Muscle of leg (tissue), 11 donors: ENCODE data around the gene CCDC150. TPM values are rescaled to one million over a fixed set of nuclear protein-coding genes. Genes with fewer than 3 reads are reported as not detected.
A peak's percentile ranks its signal among the peaks of the same experiment; 100 is the strongest.
"Not testable (repeated sequence)": the region's sequence is repeated elsewhere in the genome, so short reads cannot be mapped to it uniquely, and the experiment has no call there.

Experiments used
- DNase-seq: peaks from one replicate; pipeline ENCODE4 v3.0.0; 2013
- H3K27ac ChIP-seq: one replicate; pipeline ENCODE4 v1.5.1; 2013; ENCODE audit warnings: mild to moderate bottlenecking, low read length, control low read depth
- H3K27me3 ChIP-seq: one replicate; pipeline ENCODE4 v1.6.1; 2013; ENCODE audit warnings: low read length; ENCODE audit not compliant: control insufficient read depth, insufficient read depth
- H3K36me3 ChIP-seq: one replicate; pipeline ENCODE4 v1.6.1; 2013; ENCODE audit warnings: low read length; ENCODE audit not compliant: control insufficient read depth, insufficient read depth
- H3K4me1 ChIP-seq: one replicate; pipeline ENCODE4 v1.6.1; 2013; ENCODE audit warnings: low read length; ENCODE audit not compliant: control insufficient read depth, insufficient read depth
- H3K4me3 ChIP-seq: one replicate; pipeline ENCODE4 v1.5.1; 2013; ENCODE audit warnings: low read length, control low read depth
- H3K9me3 ChIP-seq: replicated peaks from 2 replicates; pipeline ENCODE4 v1.6.1; 2013; ENCODE audit warnings: low read depth, low read length; ENCODE audit not compliant: control insufficient read depth
- WGBS: methylation state at CpG from one replicate; pipeline ENCODE4 v1.1.5; 2013; ENCODE audit warnings: missing lambda C conversion rate; ENCODE audit not compliant: insufficient coverage; 5-methylcytosine and 5-hydroxymethylcytosine counted together
- polyA plus RNA-seq, 8 donors: library from polyadenylated mRNA; unstranded; fragments of 120-200 nt; gene quantifications; one replicate each; pipeline versions ENCODE4 v1.2.1 to v1.2.3, GENCODE V29; 2013; ENCODE audit warnings: inconsistent platforms in 1 of 8, low replicate concordance in 1 of 8; ENCODE audit not compliant: insufficient read length in 8 of 8, insufficient read depth in 1 of 8
- total RNA-seq: library from RNA; stranded (reverse); fragments of 120-200 nt; gene quantifications from one replicate; pipeline ENCODE4 v1.2.4, GENCODE V29; 2013

The CCDC150 gene
- total and polyA plus RNA-seq, 9 donors = 2.1 to 6.2 (median 4.5) TPM

DNA sequence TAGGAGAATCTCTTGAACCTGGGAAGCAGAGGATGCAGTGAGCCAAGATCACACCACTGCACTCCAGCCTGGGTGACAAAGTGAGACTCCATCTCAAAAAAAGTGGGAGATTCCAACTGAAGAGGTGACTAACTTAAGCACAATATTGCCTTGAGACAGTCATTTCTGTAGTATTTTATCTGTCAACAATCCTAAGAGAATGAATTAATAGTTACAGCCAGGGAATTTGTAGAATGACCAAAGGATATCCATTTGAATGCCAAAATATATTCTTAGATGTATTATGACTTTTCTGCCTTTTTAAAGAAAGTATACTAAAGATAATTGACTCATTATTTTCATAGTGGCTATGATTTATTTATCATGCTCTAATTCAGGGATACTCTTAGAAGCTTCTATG is 40.7 kb upstream of the CCDC150 start:
- H3K36me3 ChIP-seq = no peaks in the 10 kb centered on the region
- H3K27ac ChIP-seq = no peak overlapping the region
- DNase-seq = no peak
- peaks cover 4% of the 10 kb centered on the region for H3K4me1 ChIP-seq
- H3K4me3 ChIP-seq = no peak overlapping the region
- no peaks in the 10 kb centered on the region for H3K9me3 ChIP-seq
- H3K27me3 ChIP-seq = peaks cover 2% of the 10 kb centered on the region

DNA sequence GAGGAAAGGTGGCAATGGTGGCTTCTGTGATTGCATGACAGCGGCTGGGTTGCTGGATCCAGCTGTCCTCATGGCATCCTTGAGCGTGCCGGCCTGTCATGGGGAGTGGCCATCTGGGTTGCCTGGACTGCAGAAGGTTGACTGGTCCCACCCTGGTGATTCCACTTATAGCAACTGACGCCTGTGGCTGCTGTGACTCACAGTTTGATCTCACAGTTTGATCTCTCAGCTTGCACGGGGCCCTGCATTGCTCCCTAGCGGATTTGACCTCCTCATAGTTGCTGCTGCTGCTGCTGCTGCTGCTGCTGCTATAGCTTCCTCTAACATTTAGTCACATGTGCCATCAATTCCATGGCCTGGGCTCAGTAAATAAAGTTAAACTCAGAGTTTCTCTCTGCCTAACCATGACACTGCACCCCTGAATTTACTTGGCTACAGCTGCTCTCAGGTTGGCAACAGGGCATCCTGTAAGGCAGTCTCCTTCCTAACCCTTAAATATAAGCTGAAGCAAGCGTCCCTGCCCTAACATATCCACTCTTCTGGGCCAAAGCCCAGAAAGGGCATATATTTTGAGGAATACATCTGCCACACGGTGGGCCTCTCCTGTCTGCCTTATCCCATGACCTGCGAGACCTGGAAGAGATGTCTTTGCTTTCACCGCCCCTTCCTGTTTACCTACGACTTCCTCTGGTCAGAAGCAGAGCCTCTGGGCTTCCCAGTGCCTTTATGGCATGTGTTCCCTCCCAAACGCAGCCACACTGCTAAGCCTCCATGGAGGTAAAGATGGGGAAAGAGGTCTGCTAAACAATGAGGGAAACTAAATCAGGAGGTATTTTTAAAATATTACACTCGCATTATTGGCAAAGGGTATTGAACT is 37.8 kb upstream of the CCDC150 start:
- DNase-seq = peak; percentile 67
- peaks cover 4% of the 10 kb centered on the region for H3K4me1 ChIP-seq
- H3K36me3 ChIP-seq = no peaks in the 10 kb centered on the region
- H3K27ac ChIP-seq = peak overlapping the region; percentile 31
- H3K9me3 ChIP-seq = no peaks in the 10 kb centered on the region
- H3K4me3 ChIP-seq = no peak overlapping the region
- H3K27me3 ChIP-seq = no peaks in the 10 kb centered on the region
- 61% methylated on average over 11 of the region's 13 CpGs for WGBS

DNA sequence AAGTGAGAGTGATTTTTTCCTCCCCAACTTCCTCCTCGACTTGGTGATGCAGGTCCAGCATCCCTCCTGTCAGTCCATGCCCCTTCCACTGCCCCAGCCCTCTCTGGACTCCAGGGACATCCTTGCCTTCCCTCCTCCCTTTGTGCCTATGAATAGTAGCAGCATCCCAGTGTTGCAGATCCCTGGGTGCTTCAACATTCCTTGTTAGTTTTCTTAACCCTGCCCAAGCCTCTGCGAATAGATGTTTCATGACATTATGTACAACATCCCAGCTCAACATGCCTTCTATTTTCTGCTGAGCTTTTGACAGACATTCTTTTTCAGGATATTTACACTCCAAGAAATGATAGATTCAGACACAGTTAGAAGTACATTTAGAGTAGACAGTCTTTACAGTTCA is 35.3 kb upstream of the CCDC150 start:
- Histone ChIP-seq H3K9me3 (no peaks in the 10 kb centered on the region), H3K27me3 (no peaks in the 10 kb centered on the region), H3K4me3 (no peak overlapping the region), H3K27ac (no peak overlapping the region), H3K36me3 (no peaks in the 10 kb centered on the region), H3K4me1 (peaks cover 4% of the 10 kb centered on the region)
- no peak for DNase-seq
- 73% methylated on average over 2 of the region's 2 CpGs for WGBS

DNA sequence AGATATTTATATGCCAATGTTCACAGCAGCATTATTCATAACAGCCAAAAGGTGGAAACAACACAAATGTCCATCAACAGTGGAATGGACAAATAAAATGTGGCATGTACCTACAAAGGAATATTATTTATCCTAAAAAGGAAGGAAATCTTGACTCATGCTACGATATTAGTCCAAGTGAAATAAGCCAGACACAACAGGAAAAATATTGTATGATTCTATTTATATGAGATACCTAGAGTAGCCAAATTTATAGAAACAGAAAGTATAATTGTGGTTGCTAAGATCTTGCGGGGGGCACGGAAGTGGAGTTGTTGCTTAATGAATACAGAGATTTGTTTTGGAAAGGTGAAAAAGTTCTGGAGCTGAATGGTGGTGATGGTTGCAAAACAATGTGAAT is 33.0 kb upstream of the CCDC150 start:
- no peak overlapping the region for H3K27ac ChIP-seq
- WGBS = 89% methylated on average over 2 of the region's 3 CpGs
- DNase-seq = no peak
- no peaks in the 10 kb centered on the region for H3K27me3 ChIP-seq
- no peak overlapping the region for H3K4me3 ChIP-seq
- H3K4me1 ChIP-seq = peaks cover 4% of the 10 kb centered on the region
- no peaks in the 10 kb centered on the region for H3K36me3 ChIP-seq
- no peaks in the 10 kb centered on the region for H3K9me3 ChIP-seq

DNA sequence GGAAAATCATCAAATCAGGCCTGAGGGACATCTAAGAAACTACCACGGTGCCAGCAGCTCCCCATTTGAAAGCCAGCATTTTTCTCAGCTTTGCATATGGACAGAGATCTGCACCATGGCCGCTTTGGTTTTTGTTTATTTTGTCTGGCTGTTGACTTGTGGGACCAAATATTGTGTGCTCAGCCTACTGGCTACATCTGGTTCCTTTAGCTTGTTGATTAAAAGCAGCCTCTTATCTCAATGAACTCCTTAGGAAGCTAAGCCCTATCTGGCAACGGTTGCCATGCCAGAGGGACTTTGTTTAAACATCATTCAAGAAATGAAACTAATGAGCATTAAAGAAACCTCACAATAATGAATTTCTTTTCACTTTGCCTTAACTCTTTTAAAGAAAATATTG is 32.4 kb upstream of the CCDC150 start:
- WGBS = no CpG with 5 or more reads among the region's 3 CpGs
- no peaks in the 10 kb centered on the region for H3K27me3 ChIP-seq
- H3K27ac ChIP-seq = no peak overlapping the region
- no peak overlapping the region for H3K4me3 ChIP-seq
- DNase-seq = no peak
- no peaks in the 10 kb centered on the region for H3K36me3 ChIP-seq
- H3K9me3 ChIP-seq = no peaks in the 10 kb centered on the region
- H3K4me1 ChIP-seq = no peaks in the 10 kb centered on the region

DNA sequence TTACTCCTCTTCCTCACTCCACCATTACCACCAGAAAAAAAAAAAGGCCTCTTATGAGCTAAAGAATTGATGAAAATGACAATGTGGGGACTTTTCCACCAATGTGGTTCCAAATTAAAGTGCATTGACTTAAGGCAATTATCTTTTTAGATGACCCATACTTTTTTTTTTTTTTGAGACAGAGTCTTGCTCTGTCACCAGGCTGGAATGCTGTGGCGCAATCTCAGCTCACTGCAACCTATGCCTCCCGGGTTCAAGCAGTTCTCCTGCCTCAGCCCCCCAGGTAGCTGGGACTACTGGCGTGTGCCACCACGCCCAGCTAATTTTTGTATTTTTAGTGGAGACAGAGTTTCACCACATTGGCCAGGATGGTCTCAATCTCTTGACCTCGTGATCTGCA is 31.6 kb upstream of the CCDC150 start:
- not testable (repeated sequence) for H3K36me3 ChIP-seq, DNase-seq, H3K4me3 ChIP-seq, H3K27ac ChIP-seq, H3K9me3 ChIP-seq, H3K27me3 ChIP-seq, H3K4me1 ChIP-seq
- 88% methylated on average over 4 of the region's 5 CpGs for WGBS

DNA sequence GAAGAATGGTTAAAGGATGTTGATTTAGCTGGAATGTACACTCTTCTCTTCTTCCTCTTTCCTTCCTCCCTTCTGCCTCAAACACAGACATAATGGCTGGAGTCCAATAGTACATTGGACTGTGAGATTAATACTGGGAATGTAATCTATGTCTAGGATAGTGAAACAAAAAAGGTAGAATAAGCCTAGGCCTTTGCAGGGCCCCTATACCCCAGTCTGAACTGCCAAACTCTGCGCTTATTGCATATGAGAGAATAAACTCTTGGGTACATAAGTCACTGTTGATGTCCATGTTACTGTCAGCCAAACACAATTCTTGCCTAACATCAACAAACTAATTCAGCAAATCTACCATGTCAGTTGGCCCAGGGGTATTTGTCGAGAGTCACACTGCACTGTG is 29.7 kb upstream of the CCDC150 start:
- no peaks in the 10 kb centered on the region for H3K9me3 ChIP-seq
- no peak overlapping the region for H3K27ac ChIP-seq
- no peak for DNase-seq
- no peak overlapping the region for H3K4me3 ChIP-seq
- no peaks in the 10 kb centered on the region for H3K27me3 ChIP-seq
- WGBS = 100% methylated on average over 1 of the region's 2 CpGs
- H3K4me1 ChIP-seq = no peaks in the 10 kb centered on the region
- H3K36me3 ChIP-seq = no peaks in the 10 kb centered on the region

DNA sequence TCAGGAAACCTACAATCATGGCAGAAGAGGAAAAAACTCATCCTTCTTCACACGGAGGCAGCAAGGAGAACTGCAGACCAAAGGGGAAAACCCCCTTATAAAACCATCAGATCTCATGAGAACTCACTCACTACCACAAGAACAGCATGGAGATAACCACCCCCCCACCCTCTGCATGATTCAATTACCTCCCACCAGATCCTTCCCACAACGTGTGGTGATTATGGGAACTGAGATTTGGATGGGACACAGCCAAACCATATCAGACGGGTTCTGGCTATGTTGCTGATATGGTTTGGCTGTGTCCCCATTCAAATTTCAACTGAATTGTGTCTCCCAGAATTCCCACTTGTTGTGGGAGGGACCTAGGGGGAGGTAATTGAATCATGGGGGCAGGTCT is 28.7 kb upstream of the CCDC150 start:
- H3K9me3 ChIP-seq = no peaks in the 10 kb centered on the region
- H3K36me3 ChIP-seq = no peaks in the 10 kb centered on the region
- H3K27me3 ChIP-seq = no peaks in the 10 kb centered on the region
- H3K4me1 ChIP-seq = no peaks in the 10 kb centered on the region
- WGBS = 60% methylated on average over 1 of the region's 3 CpGs
- no peak for DNase-seq
- no peak overlapping the region for H3K4me3 ChIP-seq
- no peak overlapping the region for H3K27ac ChIP-seq

DNA sequence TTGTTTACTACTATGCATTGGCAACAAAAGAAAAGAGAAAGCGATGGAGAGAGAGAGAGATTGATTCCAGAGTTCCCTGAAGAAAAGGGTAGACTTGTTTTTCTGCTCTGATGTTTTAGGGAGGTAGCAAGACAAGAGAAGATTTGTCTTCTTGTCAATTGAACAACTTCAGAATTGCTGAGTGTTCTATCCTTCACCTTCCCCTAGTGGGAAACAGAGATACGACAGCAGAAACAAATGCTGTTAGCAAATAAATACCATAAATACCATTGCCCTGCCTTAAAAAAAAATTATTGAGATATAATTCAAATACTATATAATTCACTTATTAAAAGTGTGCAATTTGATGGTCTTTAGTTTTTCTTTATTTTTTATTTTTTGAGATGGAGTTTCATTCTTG is 26.2 kb upstream of the CCDC150 start:
- WGBS = no CpG with 5 or more reads among the region's 2 CpGs

DNA sequence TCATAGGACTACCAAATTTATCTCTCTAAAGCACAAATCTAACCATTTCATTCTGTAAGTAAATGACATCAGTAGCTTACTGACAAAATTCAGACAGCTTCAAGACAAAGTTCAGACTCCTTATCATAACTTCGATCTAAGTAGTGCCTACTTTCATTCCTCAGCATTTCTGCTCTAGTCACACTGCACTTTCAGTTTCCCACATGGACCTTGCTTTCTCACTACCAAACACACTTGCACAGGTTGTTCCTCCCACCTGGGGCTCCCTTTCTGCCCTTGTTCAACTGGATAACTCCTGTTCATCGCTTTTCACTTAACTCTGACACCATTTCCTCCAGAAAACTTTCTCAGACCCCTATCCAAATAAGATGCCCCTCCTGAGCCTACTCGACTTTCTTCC is 22.1 kb upstream of the CCDC150 start:
- Histone ChIP-seq H3K27ac (no peak overlapping the region), H3K27me3 (no peaks in the 10 kb centered on the region), H3K4me3 (no peak overlapping the region), H3K36me3 (no peaks in the 10 kb centered on the region), H3K4me1 (no peaks in the 10 kb centered on the region), H3K9me3 (no peaks in the 10 kb centered on the region)
- no peak for DNase-seq
- 80% methylated on average over 2 of the region's 3 CpGs for WGBS

More for the DNA sequence above, 26.2 kb upstream of the CCDC150 start:
- H3K9me3 ChIP-seq = no peaks in the 10 kb centered on the region
- H3K27ac ChIP-seq = no peak overlapping the region
- no peaks in the 10 kb centered on the region for H3K27me3 ChIP-seq
- H3K4me3 ChIP-seq = no peak overlapping the region
- H3K36me3 ChIP-seq = no peaks in the 10 kb centered on the region
- no peaks in the 10 kb centered on the region for H3K4me1 ChIP-seq
- DNase-seq = no peak

DNA sequence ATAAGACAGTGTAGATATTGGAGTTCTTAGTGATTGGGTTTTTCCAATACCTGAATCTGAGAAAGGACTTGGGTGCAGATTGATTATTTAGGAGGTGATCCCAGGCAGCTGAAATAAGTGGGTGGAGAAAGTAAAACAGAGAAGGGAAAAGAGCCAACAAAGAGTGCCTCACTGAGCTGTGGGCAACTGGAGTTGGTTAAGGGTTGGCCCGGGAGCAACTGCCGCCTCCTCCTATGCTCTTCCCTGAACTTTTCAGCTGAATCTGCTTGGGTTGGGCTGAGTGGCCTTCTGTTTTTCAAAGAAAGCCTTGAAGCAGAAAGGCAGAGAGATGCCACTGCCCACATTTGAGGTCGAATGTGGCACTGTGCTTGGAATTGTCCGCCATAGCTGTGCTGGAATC is 20.9 kb upstream of the CCDC150 start:
- Histone ChIP-seq H3K27ac (no peak overlapping the region), H3K27me3 (no peaks in the 10 kb centered on the region), H3K4me3 (no peak overlapping the region), H3K36me3 (no peaks in the 10 kb centered on the region), H3K9me3 (no peaks in the 10 kb centered on the region), H3K4me1 (no peaks in the 10 kb centered on the region)
- DNase-seq = no peak
- 90% methylated on average over 4 of the region's 4 CpGs for WGBS
